ENCODE results near the gene MGP. TPM values are rescaled to one million over a fixed set of nuclear protein-coding genes. Genes with fewer than 3 reads are reported as not detected.
A peak's percentile ranks its signal among the peaks of the same experiment; 100 is the strongest.

Gene MGP
- total RNA-seq, 2 experiments from 2014 or later: not detected

- Histone ChIP-seq H3K9me2 (ENCODE audit: insufficient read depth, low read length) (no peaks in the 10 kb centered on the region), H3K4me2 (ENCODE audit: low read length) (no peak overlapping the region), H3K9me3 (ENCODE audit: low read length) (no peaks in the 10 kb centered on the region), H3K79me2 (ENCODE audit: insufficient read depth, low read depth, low read length) (no peaks in the 10 kb centered on the region), H3K27ac (ENCODE audit: low read depth, low read length, poor library complexity, severe bottlenecking) (no peak overlapping the region), H3K36me3 (ENCODE audit: insufficient read depth, low read length) (no peaks in the 10 kb centered on the region), H4K20me1 (ENCODE audit: insufficient read depth, low read length) (no peaks in the 10 kb centered on the region), H2AFZ (ENCODE audit: low read length) (no peak overlapping the region), H3K4me3 (ENCODE audit: low read depth, low read length, poor library complexity, severe bottlenecking) (no peak overlapping the region), H3K4me1 (ENCODE audit: insufficient read depth, low read length, poor library complexity, severe bottlenecking) (peaks cover 5% of the 10 kb centered on the region)
- ChIA-PET CTCF (ENCODE audit: unreplicated experiment) (interaction anchor here (1.2 kb wide), 1 partner anchor 149 kb away, joined by 4 read pairs; no protein-coding TSS in a partner anchor), POLR2A (interaction anchor here (0.7 to 2.8 kb wide), 5 partner anchors 10 to 1122 kb away, joined by 3 to 24 read pairs (median 8); no protein-coding TSS in a partner anchor)
- TF ChIP-seq EZH2phosphoT487 (IDR thresholded peaks at IDR 0.05; ENCODE audit: borderline replicate concordance, low read depth, low read length) (no peak), CTCF (conservative IDR thresholded peaks at IDR 0.05; ENCODE audit: low read length) (no peak)
- intact Hi-C loops (cut with micrococcal nuclease; ENCODE audit: unreplicated experiment): loop anchor here (5.0 kb wide), 1 partner anchor 420 kb away; no protein-coding TSS in a partner anchor
- DNase-seq (ENCODE audit: low spot score): no peak
- BruUV-seq (replicated peaks): no TSS peak
Observed at GRCh38 chr12:14846876-14847580, 38.6 kb downstream of the MGP start.

- ChIA-PET POLR2A (interaction anchor here (0.6 kb wide), 1 partner anchor 150 kb away, joined by 7 read pairs; no protein-coding TSS in a partner anchor), CTCF (ENCODE audit: unreplicated experiment) (interaction anchor here (1.0 kb wide), 1 partner anchor 41 kb away, joined by 4 read pairs; no protein-coding TSS in a partner anchor)
- Histone ChIP-seq H3K9me3 (ENCODE audit: low read length) (no peaks in the 10 kb centered on the region), H4K20me1 (ENCODE audit: insufficient read depth, low read length) (no peaks in the 10 kb centered on the region), H3K9me2 (ENCODE audit: insufficient read depth, low read length) (no peaks in the 10 kb centered on the region), H3K36me3 (ENCODE audit: insufficient read depth, low read length) (no peaks in the 10 kb centered on the region), H3K4me1 (ENCODE audit: insufficient read depth, low read length, poor library complexity, severe bottlenecking) (peaks cover 5% of the 10 kb centered on the region), H3K4me3 (ENCODE audit: low read depth, low read length, poor library complexity, severe bottlenecking) (no peak overlapping the region), H3K27ac (ENCODE audit: low read depth, low read length, poor library complexity, severe bottlenecking) (no peak overlapping the region), H2AFZ (ENCODE audit: low read length) (peak overlapping the region; percentile 49; the same call in 1 of the 2 replicates), H3K79me2 (ENCODE audit: insufficient read depth, low read depth, low read length) (no peaks in the 10 kb centered on the region), H3K4me2 (ENCODE audit: low read length) (no peak overlapping the region)
- TF ChIP-seq EZH2phosphoT487 (IDR thresholded peaks at IDR 0.05; ENCODE audit: borderline replicate concordance, low read depth, low read length) (no peak), CTCF (conservative IDR thresholded peaks at IDR 0.05; ENCODE audit: low read length) (no peak)
- DNase-seq (ENCODE audit: low spot score): no peak
- intact Hi-C loops (cut with micrococcal nuclease; ENCODE audit: unreplicated experiment): loop anchor here (5.0 kb wide), 1 partner anchor 421 kb away; no protein-coding TSS in a partner anchor
- no TSS peak for BruUV-seq (replicated peaks)
Observed at GRCh38 chr12:14846042-14846587, 39.5 kb downstream of the MGP start.

Measured in OCI-LY7 (cell line).